GM13976 (cell line): ENCODE measurements around the gene SELENOH.

Experiments
- DNase-seq: peaks from one replicate; pipeline ENCODE4 v3.0.0; 2012; ENCODE audit warnings: low spot score
- in situ Hi-C: fragments of 300-500 bp; cut with MboI; formaldehyde crosslinking; loops from one replicate; pipeline ENCODE4 v1.12.0; 2022; ENCODE audit warnings: low sequenced_read_pairs, mixed read lengths, inconsistent platforms; ENCODE audit not compliant: unreplicated experiment
- TF ChIP-seq, protein P1 (sequence below): IDR thresholded peaks from 2 replicates; pipeline ENCODE4 v1.5.1; 2012; ENCODE audit warnings: borderline replicate concordance, mild to moderate bottlenecking; ENCODE audit not compliant: insufficient read depth; ENCODE audit errors: extremely low read depth, missing control alignments, control extremely low read depth

The SELENOH gene

DNA sequence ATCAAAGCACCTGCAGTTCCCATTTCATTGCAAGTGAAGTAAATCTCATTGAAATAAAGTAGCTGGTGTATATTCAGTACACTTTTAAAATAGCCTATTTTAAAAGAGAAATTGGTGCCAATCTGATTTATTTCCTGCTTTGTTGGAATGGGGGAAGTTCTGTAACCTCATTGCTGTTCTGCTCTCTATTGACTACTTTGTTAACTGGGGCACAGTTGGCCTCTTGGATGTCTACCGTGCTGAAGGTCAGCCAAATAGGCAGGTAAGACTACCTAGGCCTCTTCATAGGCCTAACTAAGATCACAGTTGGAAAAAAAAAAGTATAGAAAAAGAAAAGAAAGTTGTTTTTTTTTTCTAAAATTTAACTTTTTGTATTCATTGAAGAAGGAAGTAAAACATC is 29.5 kb downstream of the SELENOH start:
- DNase-seq: no peak
- TF ChIP-seq, protein P1, sequence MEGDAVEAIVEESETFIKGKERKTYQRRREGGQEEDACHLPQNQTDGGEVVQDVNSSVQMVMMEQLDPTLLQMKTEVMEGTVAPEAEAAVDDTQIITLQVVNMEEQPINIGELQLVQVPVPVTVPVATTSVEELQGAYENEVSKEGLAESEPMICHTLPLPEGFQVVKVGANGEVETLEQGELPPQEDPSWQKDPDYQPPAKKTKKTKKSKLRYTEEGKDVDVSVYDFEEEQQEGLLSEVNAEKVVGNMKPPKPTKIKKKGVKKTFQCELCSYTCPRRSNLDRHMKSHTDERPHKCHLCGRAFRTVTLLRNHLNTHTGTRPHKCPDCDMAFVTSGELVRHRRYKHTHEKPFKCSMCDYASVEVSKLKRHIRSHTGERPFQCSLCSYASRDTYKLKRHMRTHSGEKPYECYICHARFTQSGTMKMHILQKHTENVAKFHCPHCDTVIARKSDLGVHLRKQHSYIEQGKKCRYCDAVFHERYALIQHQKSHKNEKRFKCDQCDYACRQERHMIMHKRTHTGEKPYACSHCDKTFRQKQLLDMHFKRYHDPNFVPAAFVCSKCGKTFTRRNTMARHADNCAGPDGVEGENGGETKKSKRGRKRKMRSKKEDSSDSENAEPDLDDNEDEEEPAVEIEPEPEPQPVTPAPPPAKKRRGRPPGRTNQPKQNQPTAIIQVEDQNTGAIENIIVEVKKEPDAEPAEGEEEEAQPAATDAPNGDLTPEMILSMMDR: no peak
- in situ Hi-C loops: no loop called here

DNA sequence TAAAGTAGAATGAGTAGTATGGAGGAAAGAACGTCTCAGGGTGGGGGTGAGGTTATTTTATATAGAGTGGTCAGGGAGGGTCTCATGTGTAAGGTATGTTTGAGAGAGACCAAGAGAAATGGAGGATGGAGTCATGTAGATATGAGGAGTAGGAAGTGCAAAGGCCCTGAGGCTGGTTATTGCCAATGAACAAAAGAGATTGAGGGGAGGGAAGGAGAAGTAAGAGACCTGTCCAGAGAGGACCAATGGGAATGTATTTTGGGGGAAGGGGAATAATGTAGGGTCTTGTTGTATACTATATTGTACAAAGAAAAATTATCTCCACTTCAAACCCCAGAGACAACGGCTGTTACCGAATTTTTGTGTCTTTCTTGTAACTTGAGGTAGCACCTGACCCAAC is 30.1 kb downstream of the SELENOH start:
- no peak for DNase-seq
- in situ Hi-C loops: no loop called here
- TF ChIP-seq, protein P1: no peak

DNA sequence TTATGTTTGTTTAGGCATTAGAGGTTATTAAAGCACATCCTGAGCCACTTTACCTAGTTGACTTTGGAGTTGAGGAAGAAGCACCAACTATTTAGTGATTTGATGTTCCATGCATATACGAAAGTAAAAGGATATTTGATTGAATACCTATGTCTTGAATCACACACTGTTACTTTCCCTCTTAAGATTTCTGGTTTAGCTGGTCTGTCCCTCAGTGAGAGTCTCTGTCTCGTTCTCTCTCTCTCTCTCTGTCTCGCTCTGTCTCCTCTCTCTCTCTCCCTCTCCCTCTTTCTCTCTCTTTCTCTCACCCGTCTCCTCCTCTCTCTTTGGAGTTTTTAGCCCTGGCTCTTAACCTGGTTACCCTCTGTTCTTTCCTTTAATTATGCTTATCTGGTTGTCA is 31.3 kb downstream of the SELENOH start:
- TF ChIP-seq, protein P1: no peak
- in situ Hi-C loops: no loop called here
- DNase-seq: no peak

DNA sequence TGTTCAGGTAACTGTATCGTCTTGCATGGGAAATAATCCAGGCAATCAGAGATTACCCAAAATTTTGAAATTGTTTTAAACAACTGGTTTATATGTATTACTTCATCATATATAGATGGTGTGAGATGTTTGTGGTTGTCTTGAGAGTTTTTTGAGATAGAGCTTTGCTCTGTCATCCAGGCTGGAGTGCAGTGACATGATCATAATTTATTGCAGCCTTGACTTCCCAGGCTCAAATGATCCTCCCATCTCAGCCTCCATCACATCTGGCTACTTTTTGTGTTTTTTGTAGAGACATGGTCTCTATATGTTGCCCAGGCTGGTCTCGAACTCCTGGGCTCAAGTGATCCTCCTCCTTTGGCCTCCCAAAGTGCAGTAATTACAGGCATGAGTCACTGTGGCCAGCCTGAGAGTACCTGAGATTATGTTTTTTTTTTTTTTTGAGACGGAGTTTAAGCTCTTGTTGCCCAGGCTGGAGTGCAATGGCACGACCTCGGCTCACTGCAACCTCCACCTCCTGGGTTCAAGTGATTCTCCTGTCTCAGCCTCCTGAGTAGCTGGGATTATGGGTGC is 31.8 kb downstream of the SELENOH start:
- TF ChIP-seq, protein P1: no peak
- in situ Hi-C loops: no loop called here

DNA sequence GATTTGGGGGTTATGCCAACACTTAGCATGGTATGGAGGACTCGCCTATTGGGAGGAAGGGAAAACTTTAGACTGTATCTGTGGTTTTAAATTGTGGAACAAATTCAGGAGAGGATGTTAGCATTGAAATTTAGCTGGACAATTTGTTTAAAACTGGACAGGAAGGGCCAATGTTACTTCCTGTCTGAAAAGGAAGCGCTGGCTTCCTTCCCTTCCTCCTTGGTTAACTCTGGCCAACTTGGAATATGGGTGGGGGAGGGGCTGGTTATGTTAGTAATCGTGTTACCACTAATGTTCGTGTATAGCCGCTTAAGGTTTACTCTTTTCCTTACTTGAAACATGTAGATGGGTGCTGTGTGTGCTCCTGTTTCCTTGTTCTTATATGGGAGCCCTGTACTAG is 34.2 kb downstream of the SELENOH start:
- in situ Hi-C loops: no loop called here

More for the DNA sequence above, 31.8 kb downstream of the SELENOH start:
- no peak for DNase-seq

DNA sequence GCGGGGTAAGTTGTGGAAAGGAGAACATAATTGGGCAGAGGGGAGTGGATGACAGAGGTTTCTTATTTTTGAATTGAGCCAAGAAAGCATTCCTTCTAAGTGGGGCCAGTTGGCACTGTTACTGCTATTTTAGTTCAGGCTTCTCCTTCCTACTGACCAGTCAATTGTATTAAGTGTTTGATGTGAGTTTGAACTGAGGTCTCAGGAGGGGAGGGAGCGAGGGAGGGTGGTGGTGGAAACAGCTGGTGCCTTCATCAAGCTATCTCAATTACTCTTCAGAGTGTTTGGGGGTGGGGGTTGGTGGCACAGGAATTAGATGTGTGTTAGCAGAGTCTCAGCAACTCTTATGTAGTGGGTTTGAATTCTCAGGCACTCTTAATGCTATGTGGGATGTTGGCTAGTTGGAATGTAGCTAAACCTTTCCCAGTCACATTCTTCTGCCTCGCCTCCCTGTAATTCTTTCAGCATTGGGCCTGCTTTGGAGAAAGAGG is 34.8 kb downstream of the SELENOH start:
- DNase-seq: no peak
- in situ Hi-C loops: no loop called here
- TF ChIP-seq, protein P1: no peak

More for the DNA sequence above, 34.2 kb downstream of the SELENOH start:
- DNase-seq: no peak
- TF ChIP-seq, protein P1: no peak

DNA sequence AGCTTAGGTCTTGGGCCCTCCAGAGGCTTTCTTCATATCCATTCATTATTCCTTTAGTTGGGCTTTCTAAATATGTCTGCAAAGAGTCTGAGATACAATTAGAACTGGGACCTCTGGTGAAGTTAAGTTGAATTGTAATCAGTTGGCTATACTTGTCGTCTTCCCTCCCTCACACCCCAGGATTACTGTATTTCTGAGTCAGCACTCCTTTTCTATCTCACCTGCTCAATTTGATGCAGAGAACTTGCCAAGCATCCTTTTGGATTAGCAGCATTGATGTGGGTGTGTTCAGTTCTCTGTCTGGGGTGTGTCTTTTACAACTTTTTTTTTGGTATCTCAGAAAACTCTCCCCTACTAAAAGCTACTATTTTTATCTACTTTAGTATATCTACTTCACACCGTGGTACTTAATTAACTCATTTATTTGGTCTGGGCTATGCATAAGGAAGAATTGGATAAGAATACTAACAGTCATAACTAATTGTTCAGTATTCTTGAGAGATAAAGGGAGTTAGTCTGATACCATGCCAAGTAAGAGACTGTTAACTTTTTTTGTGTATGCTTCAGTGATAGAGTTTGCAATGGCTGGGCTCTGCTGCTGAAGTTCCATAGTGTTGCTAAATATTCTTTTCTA is 35.4 kb downstream of the SELENOH start:
- in situ Hi-C loops: no loop called here
- TF ChIP-seq, protein P1: no peak
- DNase-seq: no peak
